Gastrocnemius medialis (tissue), 4 donors: ENCODE data around the gene CRB2. TPM values are rescaled to one million over a fixed set of nuclear protein-coding genes. Genes with fewer than 3 reads are reported as not detected.

Experiments
- ATAC-seq, 2 donors: fragments of 150-250 bp; one replicate each; pipeline ENCODE4 v1.9.1; 2016
- DNase-seq, 2 donors: peaks; one replicate each; pipeline ENCODE4 v3.0.0-alpha.2; 2019
- H3K27ac ChIP-seq, 4 donors: fragments of 200-600 bp; sonication (generic); 1 replicate in 1 of 4; 2 replicates in 3 of 4; pipeline ENCODE4 v1.5.1; 2016 to 2018; ENCODE audit warnings: mild to moderate bottlenecking in 2 of 4, moderate library complexity in 1 of 4
- H3K27me3 ChIP-seq, 3 donors: fragments of 200-600 bp; sonication (generic) in 2 of 3; 1 replicate in 1 of 3; 2 replicates in 2 of 3; pipeline versions ENCODE4 v1.5.1 to v1.6.0; 2016 to 2019; ENCODE audit warnings: mild to moderate bottlenecking in 1 of 3, moderate library complexity in 1 of 3
- H3K36me3 ChIP-seq, 2 donors: fragments of 200-600 bp; sonication (generic) in 1 of 2; one replicate each; pipeline ENCODE4 v1.5.1; 2017 to 2018
- H3K4me1 ChIP-seq, 2 donors: fragments of 200-600 bp; sonication (generic) in 1 of 2; one replicate each; pipeline ENCODE4 v1.5.1; 2016 to 2017; ENCODE audit warnings: mild to moderate bottlenecking in 2 of 2
- H3K4me3 ChIP-seq, 4 donors: fragments of 200-600 bp; sonication (generic) in 3 of 4; 1 replicate in 1 of 4; 2 replicates in 3 of 4; pipeline ENCODE4 v1.5.1; 2016 to 2019; ENCODE audit warnings: mild to moderate bottlenecking in 2 of 4
- H3K9me3 ChIP-seq, 3 donors: fragments of 200-600 bp; sonication (generic) in 2 of 3; 1 replicate in 1 of 3; 2 replicates in 2 of 3; pipeline ENCODE4 v1.5.1; 2016 to 2019
- POLR2A ChIP-seq, 2 donors: fragments of 450-650 bp; IDR thresholded peaks; one replicate each; pipeline ENCODE4 v1.6.1; 2017; ENCODE audit warnings: antibody characterized with exemption in 2 of 2, mild to moderate bottlenecking in 2 of 2, moderate library complexity in 2 of 2
- in situ Hi-C, 4 donors: fragments of 200-750 bp; cut with MboI; loops; one replicate each; pipeline versions ENCODE4 v1.15.0 to v1.8.0; 2017; ENCODE audit warnings: low sequenced_read_pairs in 4 of 4
- intact Hi-C: fragments of 100-400 bp; cut with DNase I; formaldehyde crosslinking; loops from one replicate; pipeline ENCODE4 v1.15.1; 2023; ENCODE audit warnings: low total_unique reads
- total RNA-seq, 4 donors: library from RNA; depleted of rRNA; stranded (reverse); fragments of >200 nt; gene quantifications; one replicate each; pipeline versions ENCODE4 v1.1.0 to v1.2.3, GENCODE V29; 2016
- TF ChIP-seq, protein P1 (sequence below), 5 experiments: fragments of 450-650 bp in 3 of 5; fragments of 200-600 bp in 2 of 5; sonication (generic) in 2 of 5; IDR thresholded peaks in 4 of 5; conservative IDR thresholded peaks in 1 of 5; 1 replicate in 4 of 5; 2 replicates in 1 of 5; pipeline ENCODE4 v1.5.1; 2016 to 2019; ENCODE audit warnings: antibody characterized with exemption in 5 of 5, mild to moderate bottlenecking in 3 of 5, moderate library complexity in 3 of 5

The CRB2 gene
- total RNA-seq, 4 donors from 2014 or later, result not detected

DNA sequence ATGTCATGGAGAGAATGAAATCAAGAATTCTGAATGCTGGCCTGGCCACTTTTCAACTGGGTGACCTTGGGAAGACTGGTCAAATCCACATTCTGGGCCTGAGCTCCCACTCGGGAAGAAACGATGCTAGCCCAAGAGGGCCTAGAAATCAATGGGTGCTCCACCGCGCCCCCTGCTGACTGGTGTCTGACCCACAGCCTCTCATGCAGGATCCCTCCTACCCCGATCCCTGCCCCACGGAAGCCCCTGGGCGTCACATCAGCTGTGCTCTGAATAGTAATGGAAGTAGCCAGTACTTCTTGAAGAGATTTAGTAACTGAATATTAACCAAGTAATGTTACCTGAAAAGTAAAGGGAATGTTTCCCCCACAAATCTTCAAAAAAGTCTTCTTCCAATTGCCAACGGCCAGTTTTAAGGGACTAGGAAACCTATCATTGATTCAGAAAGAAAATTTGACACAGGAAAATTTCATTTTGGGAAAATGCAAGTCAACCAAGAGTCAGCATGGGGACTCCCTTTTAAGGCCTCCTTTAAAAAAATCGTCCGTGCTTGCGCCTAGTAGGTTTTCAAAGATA lies 43.9 kb downstream of the CRB2 start:
- in situ Hi-C loops (no loop called here), intact Hi-C loops (loop anchor here (10.0 kb wide), 1 partner anchor 645 kb away; no protein-coding TSS in a partner anchor)
- Histone ChIP-seq H3K27me3 (no peaks in the 10 kb centered on the region), H3K27ac (no peak overlapping the region), H3K36me3 (no peaks in the 10 kb centered on the region), H3K4me3 (no peak overlapping the region), H3K9me3 (no peaks in the 10 kb centered on the region), H3K4me1 (no peaks in the 10 kb centered on the region)
- ATAC-seq (no peak), DNase-seq (no peak)
- TF ChIP-seq POLR2A (IDR thresholded peaks at IDR 0.05), result no peak
- TF ChIP-seq, protein P1, sequence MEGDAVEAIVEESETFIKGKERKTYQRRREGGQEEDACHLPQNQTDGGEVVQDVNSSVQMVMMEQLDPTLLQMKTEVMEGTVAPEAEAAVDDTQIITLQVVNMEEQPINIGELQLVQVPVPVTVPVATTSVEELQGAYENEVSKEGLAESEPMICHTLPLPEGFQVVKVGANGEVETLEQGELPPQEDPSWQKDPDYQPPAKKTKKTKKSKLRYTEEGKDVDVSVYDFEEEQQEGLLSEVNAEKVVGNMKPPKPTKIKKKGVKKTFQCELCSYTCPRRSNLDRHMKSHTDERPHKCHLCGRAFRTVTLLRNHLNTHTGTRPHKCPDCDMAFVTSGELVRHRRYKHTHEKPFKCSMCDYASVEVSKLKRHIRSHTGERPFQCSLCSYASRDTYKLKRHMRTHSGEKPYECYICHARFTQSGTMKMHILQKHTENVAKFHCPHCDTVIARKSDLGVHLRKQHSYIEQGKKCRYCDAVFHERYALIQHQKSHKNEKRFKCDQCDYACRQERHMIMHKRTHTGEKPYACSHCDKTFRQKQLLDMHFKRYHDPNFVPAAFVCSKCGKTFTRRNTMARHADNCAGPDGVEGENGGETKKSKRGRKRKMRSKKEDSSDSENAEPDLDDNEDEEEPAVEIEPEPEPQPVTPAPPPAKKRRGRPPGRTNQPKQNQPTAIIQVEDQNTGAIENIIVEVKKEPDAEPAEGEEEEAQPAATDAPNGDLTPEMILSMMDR (IDR thresholded peaks at IDR 0.05 in 4 of 5, conservative IDR thresholded peaks at IDR 0.05 in 1 of 5), result peak in 1 of 5 experiments; percentile 18

GRCh38 chr9:123400926-123401503 lies 45.0 kb downstream of the CRB2 start:
- intact Hi-C loops, result loop anchor here (10.0 kb wide), 1 partner anchor 644 kb away; no protein-coding TSS in a partner anchor
- Histone ChIP-seq H3K36me3 (no peaks in the 10 kb centered on the region), H3K4me1 (no peaks in the 10 kb centered on the region), H3K27ac (no peak overlapping the region), H3K4me3 (no peak overlapping the region), H3K27me3 (no peaks in the 10 kb centered on the region), H3K9me3 (no peaks in the 10 kb centered on the region)
- TF ChIP-seq POLR2A (IDR thresholded peaks at IDR 0.05), result no peak
- TF ChIP-seq, protein P1 (IDR thresholded peaks at IDR 0.05 in 4 of 5, conservative IDR thresholded peaks at IDR 0.05 in 1 of 5), result no peak
- no peak for ATAC-seq
- no peak for DNase-seq
- in situ Hi-C loops, result no loop called here

DNA sequence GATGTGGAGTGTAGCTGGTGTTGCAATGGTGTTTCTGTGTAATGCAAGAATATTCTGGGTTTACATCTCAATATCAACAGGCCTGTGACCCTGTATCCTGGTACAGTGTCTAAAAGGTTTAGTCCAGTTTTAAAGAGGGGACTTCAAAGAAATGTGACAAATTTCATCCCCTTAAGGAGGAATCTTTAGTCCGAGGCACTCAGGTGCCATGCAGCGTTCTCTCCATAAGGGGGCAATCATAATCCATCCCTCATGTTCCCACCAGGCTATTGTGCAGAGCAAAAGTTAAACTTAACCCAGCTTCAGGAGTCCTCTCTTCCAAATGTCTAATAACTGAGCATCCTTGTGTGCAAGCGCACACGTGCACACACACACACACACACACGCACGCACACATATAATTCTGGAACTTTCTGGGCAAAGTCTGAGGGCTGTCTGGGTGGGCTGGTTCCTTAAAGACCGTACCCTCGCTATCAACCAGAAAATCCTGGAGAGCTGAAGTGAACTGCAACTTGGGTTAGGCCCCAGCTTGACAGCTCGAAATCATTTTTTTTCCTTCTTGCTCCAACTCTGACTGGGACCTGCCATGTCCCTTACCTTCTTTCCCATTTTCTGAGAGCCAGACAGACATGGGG lies 46.0 kb downstream of the CRB2 start:
- Histone ChIP-seq H3K4me3 (no peak overlapping the region), H3K27ac (no peak overlapping the region), H3K9me3 (no peaks in the 10 kb centered on the region), H3K36me3 (no peaks in the 10 kb centered on the region), H3K4me1 (no peaks in the 10 kb centered on the region), H3K27me3 (no peaks in the 10 kb centered on the region)
- DNase-seq (no peak), ATAC-seq (peak in 1 of 2 donors; percentile 27)
- intact Hi-C loops, result loop anchor here (10.0 kb wide), 1 partner anchor 643 kb away; no protein-coding TSS in a partner anchor
- in situ Hi-C loops, result no loop called here
- TF ChIP-seq, protein P1 (IDR thresholded peaks at IDR 0.05 in 4 of 5, conservative IDR thresholded peaks at IDR 0.05 in 1 of 5), result peak; percentile 28 to 60 (median 45)
- TF ChIP-seq POLR2A (IDR thresholded peaks at IDR 0.05), result no peak

GRCh38 chr9:123402981-123403509 lies 47.0 kb downstream of the CRB2 start:
- ATAC-seq, result no peak
- in situ Hi-C loops (no loop called here), intact Hi-C loops (loop anchor here (10.0 kb wide), 1 partner anchor 642 kb away; no protein-coding TSS in a partner anchor)
- no peaks in the 10 kb centered on the region for H3K27me3 ChIP-seq
- no peaks in the 10 kb centered on the region for H3K36me3 ChIP-seq
- H3K4me1 ChIP-seq, result no peaks in the 10 kb centered on the region
- H3K9me3 ChIP-seq, result no peaks in the 10 kb centered on the region
- TF ChIP-seq, protein P1 (IDR thresholded peaks at IDR 0.05 in 4 of 5, conservative IDR thresholded peaks at IDR 0.05 in 1 of 5), result no peak
- no peak for TF ChIP-seq POLR2A (IDR thresholded peaks at IDR 0.05)
- H3K27ac ChIP-seq, result no peak overlapping the region
- H3K4me3 ChIP-seq, result no peak overlapping the region
- no peak for DNase-seq
